Activated CD8-positive, alpha-beta memory T cell treated with anti-CD3 and anti-CD28 coated beads, Interleukin-2, amount 50 U/mL, for 4 hours (primary cell): ENCODE results near the gene TRMT11.
A peak's percentile ranks its signal among the peaks of the same experiment; 100 is the strongest.
"Not testable (repeated sequence)": the region's sequence is repeated elsewhere in the genome, so short reads cannot be mapped to it uniquely, and the experiment has no call there.

Experiments used
- DNase-seq: peaks from one replicate; pipeline ENCODE4 v3.0.0-alpha.2; 2020

TRMT11 gene

GRCh38 chr6:125986301-125987025, at the start of gene TRMT11:
Gene TRMT11, plus strand, starts transcription at chr6:125986540. Its CDS starts 11 bp downstream, at chr6:125986551.
- DNase-seq, result peak; percentile 77

- DNase-seq, result no peak
These were observed 47.3 kb upstream of the TRMT11 start for GRCh38 chr6:125939026-125939425.

- no peak for DNase-seq
These were observed 46.5 kb upstream of the TRMT11 start for GRCh38 chr6:125939791-125940190.

DNA sequence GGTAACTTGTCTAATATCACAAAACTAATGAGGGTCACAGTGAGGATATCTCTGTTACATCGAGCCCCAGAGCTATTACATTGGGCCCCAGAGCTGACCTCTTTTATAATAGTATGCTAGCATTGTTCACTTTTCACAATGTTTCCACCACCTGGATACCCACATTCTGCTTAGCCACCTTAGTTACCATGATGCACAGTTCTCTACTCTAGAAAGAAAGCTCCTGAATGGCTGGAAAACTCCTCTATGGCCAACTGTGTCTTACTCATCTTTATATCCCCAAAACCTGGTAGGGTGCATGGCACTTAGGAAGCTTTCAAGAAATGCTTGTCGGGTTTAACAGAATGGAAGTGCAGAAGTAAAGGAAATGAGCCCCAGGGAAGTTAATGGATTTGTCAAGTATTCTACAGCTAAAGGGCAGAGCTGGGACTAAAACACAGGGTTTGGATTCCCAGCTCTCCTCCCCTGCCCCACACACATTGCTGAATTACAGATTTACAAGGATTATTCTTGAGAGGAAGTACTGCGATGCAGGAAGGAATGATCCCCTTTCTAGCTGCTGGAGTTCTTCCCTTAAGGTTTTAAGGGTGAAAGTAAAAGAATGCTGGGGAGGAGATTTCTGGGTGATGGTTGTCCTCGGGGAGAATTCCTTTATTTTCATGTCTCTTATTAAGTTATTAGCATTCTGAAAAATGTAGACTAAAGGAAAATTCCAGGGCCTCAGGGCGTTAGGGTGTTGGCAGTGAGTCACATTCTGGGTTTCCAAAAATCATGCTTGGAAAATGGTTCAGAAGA, 45.9 kb upstream of the TRMT11 start:
- no peak for DNase-seq

DNA sequence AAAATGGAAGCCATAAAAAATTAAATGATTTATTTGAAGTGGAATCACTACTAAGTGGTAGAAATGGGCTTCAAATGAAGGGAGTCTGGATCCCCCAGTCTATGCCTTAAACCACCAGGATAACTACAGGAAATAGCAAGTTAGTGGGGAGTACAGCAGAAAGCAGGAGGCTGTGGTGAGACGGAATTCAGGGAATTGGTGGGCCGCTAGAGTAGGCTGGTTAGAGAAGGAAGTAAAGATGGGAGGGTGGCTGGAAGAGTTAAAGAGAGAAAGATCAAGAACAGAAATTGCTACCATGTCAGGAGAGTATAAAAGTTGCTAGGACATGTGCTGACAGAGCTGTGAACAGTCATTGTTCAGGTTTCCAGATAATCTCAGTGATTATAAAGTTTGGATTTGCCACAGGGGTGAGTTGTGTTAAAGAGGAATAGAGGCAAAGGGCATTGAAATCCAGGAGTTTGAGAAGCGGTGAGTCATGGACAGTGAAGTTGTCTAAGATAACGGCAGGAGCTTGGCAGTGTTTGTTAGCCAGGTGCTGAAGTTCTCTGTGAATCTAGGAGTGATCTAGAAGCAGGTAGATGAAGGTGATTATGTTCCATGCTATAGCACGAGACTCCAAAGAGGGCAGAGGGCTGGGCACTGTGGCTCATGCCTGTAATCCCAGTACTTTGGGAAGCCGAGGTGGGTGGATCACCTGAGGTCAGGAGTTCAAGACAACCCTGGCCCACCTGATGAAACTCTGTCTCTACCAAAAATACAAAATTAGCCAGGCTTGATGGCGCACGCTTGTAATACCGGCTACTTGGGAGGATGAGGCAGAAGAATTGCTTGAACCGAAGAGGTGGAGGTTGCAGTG, 43.4 kb upstream of the TRMT11 start:
- DNase-seq, result no peak

- no peak for DNase-seq
These were observed 42.6 kb upstream of the TRMT11 start for GRCh38 chr6:125943528-125944433.

DNA sequence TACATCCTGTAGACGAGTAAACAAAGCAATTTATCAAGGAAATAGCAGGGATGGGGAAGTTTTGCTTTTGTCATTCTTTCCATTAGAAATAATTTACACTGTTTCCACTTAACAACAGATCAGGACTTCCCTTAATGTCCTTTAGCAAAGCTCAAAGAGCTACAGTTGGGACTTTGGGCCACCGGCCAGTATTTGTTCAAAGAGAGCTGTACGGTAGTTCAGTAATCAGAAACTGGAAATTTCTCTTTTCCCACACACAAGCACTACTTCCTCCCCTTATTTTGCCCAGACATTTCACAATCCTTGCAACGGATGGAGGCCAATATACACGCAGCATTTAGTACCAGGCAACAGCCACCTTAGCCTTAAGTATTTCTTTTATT, 41.9 kb upstream of the TRMT11 start:
- DNase-seq, result no peak

GRCh38 chr6:125944896-125945295, 41.4 kb upstream of the TRMT11 start:
- DNase-seq, result no peak

GRCh38 chr6:125945378-125946141, 40.8 kb upstream of the TRMT11 start:
- DNase-seq, result no peak

DNA sequence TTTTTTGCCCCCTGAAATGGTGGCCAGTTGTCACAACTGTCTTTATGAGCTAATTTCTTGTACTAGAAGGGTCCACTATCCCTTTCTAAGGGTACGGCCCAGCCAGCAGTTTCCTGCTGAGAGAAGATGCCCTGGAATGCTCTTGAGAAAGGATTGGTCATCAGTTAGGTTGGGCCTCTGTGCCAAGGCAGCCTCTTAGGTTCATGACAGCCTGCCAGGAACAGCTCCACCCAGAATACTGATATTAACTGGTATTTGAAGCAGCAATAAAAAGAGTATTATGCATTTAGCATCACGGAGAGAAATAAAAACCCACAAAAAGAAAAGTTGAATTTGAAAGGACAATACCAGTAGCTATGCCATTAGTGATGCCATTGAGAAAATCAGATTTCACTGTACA, 38.7 kb upstream of the TRMT11 start:
- DNase-seq, result no peak

DNA sequence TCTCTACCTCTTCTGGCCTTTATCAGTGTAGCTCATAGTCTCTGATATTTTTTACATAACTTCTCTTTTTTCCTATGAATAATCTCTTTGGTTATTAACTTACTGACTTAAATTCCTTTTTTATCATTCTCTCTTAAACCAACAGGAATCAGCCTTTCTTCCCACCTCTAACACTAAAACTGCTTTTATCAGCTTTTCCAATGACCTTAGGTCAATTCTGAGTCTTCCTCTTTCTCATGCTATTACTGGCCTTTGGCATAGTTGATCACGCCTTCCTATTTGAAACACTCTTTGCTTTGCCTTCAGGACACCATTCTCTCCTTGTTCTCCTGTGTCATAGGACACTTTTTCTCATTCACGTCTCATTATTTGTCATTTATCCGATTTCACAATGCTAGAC, 37.9 kb upstream of the TRMT11 start:
- no peak for DNase-seq

- no peak for DNase-seq
These were observed 37.3 kb upstream of the TRMT11 start for GRCh38 chr6:125949069-125949468.

DNA sequence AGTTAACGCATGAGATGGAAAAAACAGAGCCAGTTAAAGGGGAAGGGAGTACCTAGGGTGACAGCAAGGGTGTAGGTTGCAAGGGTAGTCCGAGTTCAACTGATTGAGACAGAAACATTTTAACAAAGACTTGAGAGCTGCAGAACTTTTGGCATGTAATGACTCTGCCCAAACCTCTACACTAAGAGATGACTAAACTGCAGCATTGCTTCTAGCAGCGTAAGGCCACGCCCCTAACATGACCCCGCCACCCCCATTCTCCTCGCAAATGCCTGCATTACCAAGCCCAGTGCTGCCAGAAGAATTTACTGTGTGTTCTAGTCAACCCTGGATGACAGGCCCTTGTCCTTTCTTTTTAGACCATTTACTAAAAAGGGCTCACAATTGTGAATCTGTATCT, 36.0 kb upstream of the TRMT11 start:
- no peak for DNase-seq

DNA sequence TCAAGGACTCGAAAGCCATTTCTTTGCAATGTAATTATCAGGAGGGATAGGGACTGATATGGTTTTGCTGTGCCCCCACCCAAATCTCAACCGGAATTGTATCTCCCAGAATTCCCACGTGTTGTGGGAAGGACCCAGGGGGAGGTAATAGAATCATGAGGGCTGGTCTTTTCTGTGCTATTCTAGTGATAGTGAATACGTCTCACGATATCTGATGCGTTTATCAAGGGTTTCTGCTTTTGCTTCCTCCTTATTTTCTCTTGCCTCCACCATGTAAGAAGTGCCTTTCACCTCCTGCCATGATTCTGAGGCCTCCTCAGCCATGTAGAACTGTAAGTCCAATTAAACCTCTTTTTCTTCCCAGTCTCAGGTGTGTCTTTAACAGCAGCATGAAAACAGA, 35.6 kb upstream of the TRMT11 start:
- not testable (repeated sequence) for DNase-seq

DNA sequence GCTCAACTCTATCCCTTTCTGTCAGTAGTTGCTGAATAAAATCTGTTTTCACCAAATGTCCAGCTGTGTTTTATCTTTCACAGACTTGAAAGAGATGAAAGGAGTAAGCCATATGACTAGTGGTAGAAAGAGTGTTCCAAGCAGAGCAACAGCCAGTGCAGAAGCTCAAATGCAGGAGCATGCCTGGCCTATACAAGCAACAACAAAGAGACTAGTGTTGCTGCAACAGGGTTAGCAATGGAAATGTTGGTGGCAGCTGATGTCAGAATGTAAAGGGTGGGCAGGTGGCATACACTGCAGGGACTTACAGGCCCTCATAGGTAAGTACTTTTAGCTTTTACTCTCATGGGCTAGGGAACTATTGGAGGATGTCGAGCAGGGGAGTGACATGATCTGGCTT, 35.0 kb upstream of the TRMT11 start:
- no peak for DNase-seq

- DNase-seq, result peak; percentile 14
These were observed 33.4 kb upstream of the TRMT11 start for GRCh38 chr6:125952764-125953501.

- no peak for DNase-seq
These were observed 32.9 kb upstream of the TRMT11 start for GRCh38 chr6:125953502-125953875.

- DNase-seq, result no peak
These were observed 31.5 kb upstream of the TRMT11 start for GRCh38 chr6:125954735-125955339.

GRCh38 chr6:125955973-125956372, 30.4 kb upstream of the TRMT11 start:
- no peak for DNase-seq
